SK-N-SH treated with all-trans-retinoic acid at 6 μM for 48 hours (cell line): Measurements from ENCODE around the gene JOSD1.

Experiments used
- CSDC2 ChIP-seq: fragments of 250-450 bp; sonication (Bioruptor Pico); IDR thresholded peaks from 2 replicates; pipeline ENCODE4 v1.5.0; 2020; ENCODE audit warnings: mild to moderate bottlenecking, moderate library complexity
- ISL1 ChIP-seq: fragments of 250-450 bp; sonication (Bioruptor Pico); IDR thresholded peaks from 2 replicates; pipeline ENCODE4 v2.1.2; 2022; ENCODE audit warnings: mild to moderate bottlenecking, moderate library complexity
- OSR1 ChIP-seq: fragments of 250-450 bp; sonication (Bioruptor Pico); IDR thresholded peaks from 2 replicates; pipeline ENCODE4 v1.8.0; 2022; ENCODE audit warnings: moderate library complexity, mild to moderate bottlenecking, inconsistent platforms
- PPARA ChIP-seq: fragments of 250-450 bp; sonication (Bioruptor Pico); IDR thresholded peaks from 2 replicates; pipeline ENCODE4 v1.5.0; 2020; ENCODE audit warnings: mild to moderate bottlenecking, borderline replicate concordance
- SNAI2 ChIP-seq: fragments of 250-450 bp; sonication (Bioruptor Pico); IDR thresholded peaks from 2 replicates; pipeline ENCODE4 v1.5.0; 2020; ENCODE audit warnings: mild to moderate bottlenecking, moderate library complexity
- ZFP3 ChIP-seq: fragments of 250-450 bp; sonication (Bioruptor Pico); IDR thresholded peaks from 2 replicates; pipeline ENCODE4 v1.5.0; 2020; ENCODE audit warnings: mild to moderate bottlenecking, moderate library complexity
- ZFP30 ChIP-seq: fragments of 450-650 bp; formaldehyde crosslinking; IDR thresholded peaks from 2 replicates; pipeline ENCODE4 v1.5.0; 2022; ENCODE audit warnings: mild to moderate bottlenecking, moderate library complexity
- ZNF565 ChIP-seq: fragments of 450-650 bp; formaldehyde crosslinking; conservative IDR thresholded peaks from 2 replicates; pipeline ENCODE4 v1.5.0; 2020; ENCODE audit warnings: low read depth, mild to moderate bottlenecking, moderate library complexity
- TF ChIP-seq, protein P1 (sequence below): fragments of 250-450 bp; sonication (Bioruptor Pico); IDR thresholded peaks from 2 replicates; pipeline ENCODE4 v1.5.1; 2020; ENCODE audit warnings: low read depth, mild to moderate bottlenecking, moderate library complexity

DNA sequence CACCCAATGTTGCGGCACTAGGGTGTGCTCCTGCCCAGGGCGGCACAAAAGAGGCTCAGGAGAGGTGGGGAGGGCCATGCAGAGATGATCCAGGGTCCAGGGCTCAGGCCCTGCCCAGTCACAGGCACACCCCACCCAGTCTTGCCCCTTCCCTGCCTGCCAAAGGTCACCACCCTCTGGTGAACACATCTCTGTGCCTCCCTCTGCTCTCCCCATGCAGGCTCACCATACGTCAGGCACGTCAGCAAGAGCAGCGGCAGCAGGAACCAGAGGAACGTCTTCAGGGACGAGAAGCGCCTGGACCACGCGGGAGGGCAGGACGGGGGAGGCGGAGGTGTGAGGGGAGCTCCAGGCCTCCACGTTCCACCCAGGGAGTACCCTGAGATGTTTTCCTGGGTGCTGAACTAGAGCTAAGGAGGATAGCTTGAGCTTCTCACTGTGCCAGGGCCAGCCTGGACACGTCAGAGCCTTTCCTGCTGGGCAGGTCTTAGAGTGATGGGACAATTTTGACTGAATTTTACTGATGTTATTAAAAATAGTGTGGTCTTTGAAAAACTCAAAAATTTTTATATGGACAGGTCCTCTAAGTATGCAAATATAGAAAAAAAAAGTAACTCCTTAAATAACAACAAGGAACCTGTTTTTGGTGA is 47.9 kb upstream of the JOSD1 start:
- TF ChIP-seq OSR1 (no peak), ZNF565 (CRISPR knock-in tag) (no peak), ZFP30 (no peak), PPARA (CRISPR knock-in tag) (no peak), ZFP3 (CRISPR knock-in tag) (no peak), CSDC2 (CRISPR knock-in tag) (no peak), ISL1 (no peak), SNAI2 (CRISPR knock-in tag) (no peak)
- TF ChIP-seq, protein P1, sequence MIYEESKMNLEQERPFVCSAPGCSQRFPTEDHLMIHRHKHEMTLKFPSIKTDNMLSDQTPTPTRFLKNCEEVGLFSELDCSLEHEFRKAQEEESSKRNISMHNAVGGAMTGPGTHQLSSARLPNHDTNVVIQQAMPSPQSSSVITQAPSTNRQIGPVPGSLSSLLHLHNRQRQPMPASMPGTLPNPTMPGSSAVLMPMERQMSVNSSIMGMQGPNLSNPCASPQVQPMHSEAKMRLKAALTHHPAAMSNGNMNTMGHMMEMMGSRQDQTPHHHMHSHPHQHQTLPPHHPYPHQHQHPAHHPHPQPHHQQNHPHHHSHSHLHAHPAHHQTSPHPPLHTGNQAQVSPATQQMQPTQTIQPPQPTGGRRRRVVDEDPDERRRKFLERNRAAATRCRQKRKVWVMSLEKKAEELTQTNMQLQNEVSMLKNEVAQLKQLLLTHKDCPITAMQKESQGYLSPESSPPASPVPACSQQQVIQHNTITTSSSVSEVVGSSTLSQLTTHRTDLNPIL (CRISPR knock-in tag) = no peak
